Measurements from ENCODE around the gene AUTS2.

DNA sequence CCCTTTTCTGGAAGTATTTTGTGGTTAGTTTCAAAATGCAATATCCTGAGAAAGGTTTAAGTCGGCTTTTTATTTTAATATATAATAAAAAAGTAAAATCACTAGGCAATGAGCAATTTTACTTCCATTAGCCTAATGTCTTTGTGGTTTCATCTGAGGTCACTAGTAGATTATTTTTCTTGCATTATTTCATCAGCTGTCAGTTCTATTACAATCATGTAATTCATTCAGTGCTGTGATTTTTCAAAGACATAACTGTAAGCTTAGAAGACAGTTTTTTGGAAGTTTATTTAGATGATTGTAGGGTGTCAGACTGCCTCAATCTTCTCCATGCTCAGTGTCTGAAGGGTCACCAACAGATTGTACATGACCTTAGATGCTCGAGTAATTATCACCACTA lies 965.7 kb downstream of the AUTS2 start:
- TF ChIP-seq, protein P1, sequence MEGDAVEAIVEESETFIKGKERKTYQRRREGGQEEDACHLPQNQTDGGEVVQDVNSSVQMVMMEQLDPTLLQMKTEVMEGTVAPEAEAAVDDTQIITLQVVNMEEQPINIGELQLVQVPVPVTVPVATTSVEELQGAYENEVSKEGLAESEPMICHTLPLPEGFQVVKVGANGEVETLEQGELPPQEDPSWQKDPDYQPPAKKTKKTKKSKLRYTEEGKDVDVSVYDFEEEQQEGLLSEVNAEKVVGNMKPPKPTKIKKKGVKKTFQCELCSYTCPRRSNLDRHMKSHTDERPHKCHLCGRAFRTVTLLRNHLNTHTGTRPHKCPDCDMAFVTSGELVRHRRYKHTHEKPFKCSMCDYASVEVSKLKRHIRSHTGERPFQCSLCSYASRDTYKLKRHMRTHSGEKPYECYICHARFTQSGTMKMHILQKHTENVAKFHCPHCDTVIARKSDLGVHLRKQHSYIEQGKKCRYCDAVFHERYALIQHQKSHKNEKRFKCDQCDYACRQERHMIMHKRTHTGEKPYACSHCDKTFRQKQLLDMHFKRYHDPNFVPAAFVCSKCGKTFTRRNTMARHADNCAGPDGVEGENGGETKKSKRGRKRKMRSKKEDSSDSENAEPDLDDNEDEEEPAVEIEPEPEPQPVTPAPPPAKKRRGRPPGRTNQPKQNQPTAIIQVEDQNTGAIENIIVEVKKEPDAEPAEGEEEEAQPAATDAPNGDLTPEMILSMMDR (optimal IDR thresholded peaks at IDR 0.05 in 1 of 3, IDR thresholded peaks at IDR 0.05 in 1 of 3, conservative IDR thresholded peaks at IDR 0.05 in 1 of 3; ENCODE audit: extremely low read depth in 1 of 3, insufficient read depth in 2 of 3, low read length in 3 of 3): no peak
- TF ChIP-seq EZH2 (IDR thresholded peaks at IDR 0.05; ENCODE audit: low read length): no peak
